Lung (tissue), 12 donors: ENCODE measurements around the gene GUCA2B. TPM values are rescaled to one million over a fixed set of nuclear protein-coding genes. Genes with fewer than 3 reads are reported as not detected.

ENCODE experiments used
- ATAC-seq: fragments of 200-7000 bp; cut with Tn5 transposase; one replicate; pipeline ENCODE4 v1.9.1; 2020; ENCODE audit warnings: moderate number of reproducible peaks; ENCODE audit not compliant: insufficient read depth, low FRiP score
- DNase-seq, 3 donors: peaks; one replicate each; pipeline ENCODE4 v3.0.0-alpha.2; 2013 to 2017
- H3K27ac ChIP-seq, 2 donors: one replicate each; pipeline ENCODE4 v1.5.1; 2013; ENCODE audit warnings: mild to moderate bottlenecking in 2 of 2, moderate library complexity in 2 of 2, control low read depth in 1 of 2, inconsistent platforms in 1 of 2, low read depth in 1 of 2, low read length in 1 of 2
- H3K27me3 ChIP-seq, 3 donors: one replicate each; pipeline ENCODE4 v1.5.1; 2013; ENCODE audit warnings: low read length in 2 of 3; ENCODE audit not compliant: control insufficient read depth in 3 of 3, insufficient read depth in 3 of 3
- H3K36me3 ChIP-seq, 4 donors: one replicate each; pipeline ENCODE4 v1.5.1; 2013; ENCODE audit warnings: low read length in 4 of 4, mild to moderate bottlenecking in 1 of 4, moderate library complexity in 1 of 4; ENCODE audit not compliant: control insufficient read depth in 4 of 4, insufficient read depth in 4 of 4
- H3K4me1 ChIP-seq, 5 donors: one replicate each; pipeline ENCODE4 v1.5.1; 2013; ENCODE audit warnings: low read length in 5 of 5, mild to moderate bottlenecking in 2 of 5, moderate library complexity in 1 of 5; ENCODE audit not compliant: control insufficient read depth in 5 of 5, insufficient read depth in 5 of 5
- H3K4me3 ChIP-seq: one replicate; pipeline ENCODE4 v1.5.1; 2013; ENCODE audit warnings: mild to moderate bottlenecking, control low read depth, moderate library complexity
- H3K9ac ChIP-seq, 2 donors: one replicate each; pipeline ENCODE4 v1.5.1; 2013; ENCODE audit warnings: low read length in 2 of 2, control low read depth in 1 of 2; ENCODE audit not compliant: insufficient read depth in 1 of 2
- H3K9me3 ChIP-seq, 4 donors: one replicate each; pipeline ENCODE4 v1.5.1; 2013; ENCODE audit warnings: low read length in 3 of 4, mild to moderate bottlenecking in 1 of 4, moderate library complexity in 1 of 4; ENCODE audit not compliant: control insufficient read depth in 4 of 4, insufficient read depth in 3 of 4
- CTCF ChIP-seq: IDR thresholded peaks from 2 replicates; pipeline ENCODE4 v1.5.1; 2012; ENCODE audit warnings: mild to moderate bottlenecking; ENCODE audit errors: control extremely low read depth, extremely low read depth
- WGBS, 2 donors: extraction: QIAGEN DNeasy Blood & Tissue Kit; methylation state at CpG; one replicate each; pipeline ENCODE4 v1.1.7; 2013; 5-methylcytosine and 5-hydroxymethylcytosine counted together
- polyA plus RNA-seq, 2 donors: library from polyadenylated mRNA; stranded (reverse); fragments of 200-250 nt; gene quantifications; one replicate each; pipeline ENCODE4 v1.2.1, GENCODE V29; 2013
- total RNA-seq, 2 donors: library from RNA; depleted of rRNA in 1 of 2; stranded (reverse); fragments of >200 nt in 1 of 2; gene quantifications; one replicate each; pipeline ENCODE4 v1.2.1, GENCODE V29; 2014 to 2021
- donor health status: control.
- donor health status: control.
- donor health status: Bipolar disorder and iron deficiency.
- donor health status: healthy.
- donor health status: DM: yes; HTN: yes; CAD: no.

GUCA2B gene
- total and polyA plus RNA-seq, 4 donors: not detected

- Histone ChIP-seq H3K9me3 (no peaks in the 10 kb centered on the region), H3K27ac (no peak overlapping the region), H3K4me1 (peaks cover 0 to 10% (median 2%) of the 10 kb centered on the region in 5 donors), H3K27me3 (no peaks in the 10 kb centered on the region), H3K4me3 (no peak overlapping the region), H3K36me3 (no peaks in the 10 kb centered on the region), H3K9ac (no peak overlapping the region)
- ATAC-seq (no peak), DNase-seq (no peak)
- no peak for TF ChIP-seq CTCF
- 86 to 90% methylated on average over 3 of the region's 3 CpGs for WGBS, 2 donors
Observed at GRCh38 chr1:42128964-42129363, 24.2 kb upstream of the GUCA2B start.

GRCh38 chr1:42130061-42130660, 23.0 kb upstream of the GUCA2B start:
- WGBS, 2 donors: 77 to 91% methylated on average over 5 of the region's 5 CpGs
- no peak for ATAC-seq
- no peaks in the 10 kb centered on the region for H3K9me3 ChIP-seq

DNA sequence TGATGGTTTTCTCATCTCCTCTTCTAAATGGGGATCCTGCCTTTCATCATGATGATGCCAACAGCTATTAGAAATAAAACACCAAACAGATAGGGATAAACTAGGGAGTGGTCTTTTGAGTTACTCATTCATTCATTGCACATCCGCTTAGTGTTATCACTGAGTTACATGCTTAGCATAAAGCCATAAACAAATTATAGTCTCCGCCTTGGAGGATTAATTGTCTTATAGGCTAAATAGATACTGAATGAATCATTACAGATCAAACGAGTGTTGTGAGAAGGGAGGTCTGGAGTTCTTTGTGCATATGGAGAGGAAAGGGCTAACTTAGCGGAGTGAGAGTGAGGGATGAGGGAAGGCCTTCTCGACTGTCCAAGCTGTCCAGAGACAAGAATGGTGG, 19.8 kb upstream of the GUCA2B start:
- TF ChIP-seq CTCF: no peak
- ATAC-seq (no peak), DNase-seq (no peak)
- peaks cover 0 to 8% (median 3%) of the 10 kb centered on the region in 5 donors for H3K4me1 ChIP-seq
- H3K4me3 ChIP-seq: no peak overlapping the region
- H3K36me3 ChIP-seq: no peaks in the 10 kb centered on the region
- H3K27me3 ChIP-seq: no peaks in the 10 kb centered on the region
- no peaks in the 10 kb centered on the region for H3K9me3 ChIP-seq
- no peak overlapping the region for H3K27ac ChIP-seq
- no peak overlapping the region for H3K9ac ChIP-seq
- 92 to 97% methylated on average over 5 of the region's 5 CpGs for WGBS, 2 donors

More at GRCh38 chr1:42130061-42130660, 23.0 kb upstream of the GUCA2B start:
- no peak for TF ChIP-seq CTCF
- H3K9ac ChIP-seq: no peak overlapping the region
- peaks cover 0 to 10% (median 3%) of the 10 kb centered on the region in 5 donors for H3K4me1 ChIP-seq
- no peak overlapping the region for H3K27ac ChIP-seq
- peak in 2 of 3 donors; percentile 80 to 89 for DNase-seq
- H3K4me3 ChIP-seq: no peak overlapping the region
- no peaks in the 10 kb centered on the region for H3K27me3 ChIP-seq
- no peaks in the 10 kb centered on the region for H3K36me3 ChIP-seq
